ENCODE measurements around the gene RBFOX2. TPM values are rescaled to one million over a fixed set of nuclear protein-coding genes. Genes with fewer than 3 reads are reported as not detected.

Gene RBFOX2
- total RNA-seq, 1 donor from 2014 or later, result 74.4 TPM

Other genes starting within 250 kb of the RBFOX2 start
- 25.5 TPM for gene APOL3, start 131.9 kb upstream of the RBFOX2 start, total RNA-seq
- gene APOL4, start 173.0 kb upstream of the RBFOX2 start, total RNA-seq, result 5.0 TPM
- gene APOL2, start 210.7 kb upstream of the RBFOX2 start, total RNA-seq, result 58.6 TPM
- gene APOL1, start 224.3 kb upstream of the RBFOX2 start, total RNA-seq, result 16.8 TPM